Activated CD8-positive, alpha-beta memory T cell treated with anti-CD3 and anti-CD28 coated beads, Interleukin-2, amount 50 U/mL, for 48 hours (primary cell): Measurements from ENCODE around the gene APOBEC3H.

Experiments used
- DNase-seq: peaks from one replicate; pipeline ENCODE4 v3.0.0-alpha.2; 2020

APOBEC3H gene

DNA sequence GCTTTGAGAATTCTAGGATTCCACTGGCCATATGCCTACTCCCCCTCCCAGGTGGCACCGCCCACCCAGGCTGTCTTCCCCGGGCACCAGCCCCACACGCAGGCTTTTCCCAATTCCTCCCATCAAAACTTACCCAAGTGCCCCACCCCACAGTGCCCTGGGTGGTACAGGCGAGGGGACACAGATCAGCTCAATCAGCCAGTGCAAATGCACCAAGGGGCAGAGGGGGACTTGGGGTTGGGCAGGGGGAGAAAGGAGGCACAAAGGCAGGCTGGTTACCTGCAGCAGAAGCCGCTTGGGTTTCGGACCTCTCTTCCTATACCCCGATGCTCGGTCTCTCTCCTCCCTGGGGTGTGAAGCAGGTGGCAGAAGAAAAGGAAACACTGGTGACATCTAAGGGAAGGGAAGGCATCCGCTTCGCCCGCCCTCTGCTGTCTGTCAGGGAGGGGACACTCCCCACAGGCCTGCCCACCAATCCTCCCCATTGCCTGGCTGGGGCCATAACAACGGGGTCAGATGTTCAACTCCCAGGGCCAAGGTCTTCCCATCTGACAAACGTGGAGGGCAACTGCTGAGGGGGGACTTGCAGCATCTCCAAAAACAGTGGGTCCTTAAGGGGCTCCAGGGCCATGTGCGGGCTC, 41.4 kb downstream of the APOBEC3H start:
- no peak for DNase-seq

DNA sequence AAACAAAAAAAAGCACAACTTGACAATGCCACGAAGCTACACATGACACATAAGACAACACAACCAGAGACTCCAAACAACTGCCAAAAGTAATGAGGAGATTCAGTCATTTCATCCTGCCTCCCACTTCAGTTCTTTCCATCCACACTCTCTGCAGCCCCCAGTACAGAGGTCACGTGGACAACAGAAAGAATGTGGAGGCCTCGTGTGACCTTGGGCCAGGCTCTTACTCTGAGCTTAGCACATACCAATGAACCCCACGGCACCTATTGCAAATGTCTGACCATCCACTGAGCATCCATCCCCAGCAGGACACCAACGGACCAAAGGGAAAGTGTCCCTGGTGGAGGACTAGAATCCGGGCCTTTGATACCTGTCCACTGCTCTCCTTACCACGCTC, 42.9 kb downstream of the APOBEC3H start:
- no peak for DNase-seq

DNA sequence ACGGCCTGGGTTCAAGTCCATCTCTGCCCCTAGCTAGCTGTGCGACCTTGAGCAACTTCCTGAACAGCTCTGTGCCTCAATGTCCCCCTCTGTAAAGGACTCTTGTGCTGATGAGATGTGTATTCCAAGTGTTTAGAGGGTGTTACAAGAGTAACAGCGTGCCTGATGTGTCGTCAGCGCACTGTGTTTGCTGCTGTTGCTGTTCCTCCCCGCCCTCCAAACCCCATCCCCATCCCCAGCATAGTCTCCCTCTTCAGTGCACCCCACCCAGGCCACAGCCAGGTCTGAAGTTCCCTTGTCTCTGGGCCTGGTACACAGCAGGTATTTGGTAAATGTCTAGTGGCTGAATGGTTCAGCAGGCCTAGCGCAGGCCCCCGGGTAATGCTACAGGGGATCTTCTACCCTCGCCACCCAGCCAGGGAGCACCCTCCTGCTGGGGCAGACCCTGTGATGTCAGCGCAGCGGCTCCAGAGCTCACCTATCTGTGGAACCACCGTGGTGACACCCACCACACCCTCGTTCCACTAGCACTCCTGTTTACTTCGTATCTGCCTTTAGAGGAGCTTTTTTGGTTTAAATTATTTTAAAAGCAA, 45.1 kb downstream of the APOBEC3H start:
- no peak for DNase-seq

DNA sequence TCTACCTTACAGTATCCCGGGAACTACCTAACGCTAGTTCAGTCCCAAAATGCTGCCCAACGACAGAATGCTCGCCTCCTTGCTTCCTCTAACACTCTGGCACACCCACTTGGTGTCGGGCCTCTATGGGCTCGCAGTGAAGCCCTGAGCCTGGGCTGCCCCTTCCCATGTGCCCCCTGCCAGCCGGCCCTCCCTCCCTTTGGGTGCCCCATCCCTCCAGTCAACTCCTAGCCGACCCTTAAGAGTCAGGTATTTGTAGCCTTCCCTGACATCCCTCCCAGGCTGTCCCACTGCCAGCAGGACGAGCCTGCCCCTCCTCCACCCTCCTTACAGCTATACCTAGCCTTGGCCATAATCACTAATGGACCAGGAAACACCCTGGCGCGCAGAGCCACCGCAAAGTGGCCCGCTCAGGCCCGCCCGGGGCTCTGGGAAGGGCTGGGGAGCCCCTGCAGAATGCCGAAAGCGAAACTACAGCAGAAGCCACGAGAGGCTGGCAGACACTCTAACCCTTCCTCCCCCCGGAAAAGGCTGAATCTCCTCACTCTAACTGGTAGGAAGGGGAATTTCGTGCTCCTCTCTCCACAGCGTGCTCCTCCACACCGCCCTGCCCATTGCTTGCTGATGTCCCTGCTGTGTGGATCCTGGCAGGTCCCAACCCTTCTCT, 47.2 kb downstream of the APOBEC3H start:
- DNase-seq, result no peak

DNA sequence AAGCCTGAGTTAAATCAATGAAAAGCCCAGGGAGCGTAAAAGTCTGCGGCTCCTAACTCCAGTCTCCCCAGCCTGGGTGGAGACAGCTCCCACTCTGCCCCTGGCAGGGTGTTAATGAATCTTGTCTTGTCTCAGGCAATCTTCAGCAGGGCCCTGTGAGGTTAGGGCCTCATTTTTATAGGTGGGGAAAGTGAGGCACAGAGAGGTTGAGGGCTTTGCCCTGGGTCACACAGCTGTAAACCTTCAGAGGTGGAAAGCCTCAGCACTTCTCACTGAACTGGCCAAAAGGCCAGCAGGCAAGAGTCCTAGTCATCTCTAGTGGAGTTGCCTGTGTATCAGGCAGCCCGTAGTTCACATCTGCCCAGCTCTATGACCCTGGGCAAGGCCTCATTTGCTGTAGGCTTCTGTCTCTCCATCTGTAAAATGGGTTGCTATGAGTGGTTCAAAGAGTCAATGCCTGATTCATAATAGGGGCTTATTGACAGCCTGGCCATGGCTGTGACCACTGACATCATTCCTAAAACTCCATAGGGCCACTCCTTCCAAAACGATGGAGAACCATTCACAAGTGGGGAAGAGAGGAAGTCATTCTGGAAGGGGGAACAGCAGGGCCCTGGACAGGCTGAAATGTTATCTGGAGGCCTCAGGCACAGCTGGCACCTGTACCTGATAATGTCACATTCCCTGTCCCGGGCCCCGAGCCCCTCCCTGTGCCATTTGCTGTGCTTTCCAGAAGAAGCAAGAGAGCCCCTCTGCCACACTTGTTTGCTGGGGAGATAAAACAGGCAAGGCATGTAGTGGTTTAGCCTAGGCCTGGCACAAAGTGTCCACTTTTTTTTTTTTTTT, 49.4 kb downstream of the APOBEC3H start:
- DNase-seq, result no peak

DNA sequence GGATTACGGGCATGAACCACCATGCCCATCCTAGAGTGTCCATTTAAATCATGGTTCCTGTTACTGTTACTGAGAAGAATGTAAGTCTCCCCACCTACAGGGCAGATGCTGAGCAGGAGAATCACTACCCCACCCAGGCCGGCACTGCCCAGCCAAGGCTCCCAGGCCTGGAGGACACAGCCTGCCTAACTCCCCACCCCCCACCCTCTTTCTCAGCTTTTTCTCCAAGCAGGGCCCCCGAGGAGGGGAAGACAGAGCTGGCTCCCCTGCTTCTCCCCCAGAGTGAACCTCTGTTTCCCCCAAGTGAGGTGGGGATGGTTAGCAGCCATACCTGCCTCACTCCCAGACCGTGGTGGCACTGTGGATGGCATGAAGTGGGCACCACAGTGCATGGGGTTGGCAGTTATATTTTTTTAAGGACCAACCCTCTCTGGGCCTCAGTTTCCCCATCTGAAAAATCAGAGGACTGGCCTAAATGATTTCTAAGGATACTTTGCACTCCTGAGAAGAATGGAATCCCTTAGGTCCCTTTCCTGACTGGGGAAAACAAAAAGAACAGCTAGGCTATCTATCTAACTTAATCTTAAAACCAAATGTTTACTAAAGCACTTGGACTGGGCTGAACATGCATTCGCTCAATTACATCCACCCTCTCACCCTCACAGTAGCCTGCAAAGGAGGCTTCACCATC, 50.4 kb downstream of the APOBEC3H start:
- no peak for DNase-seq

DNA sequence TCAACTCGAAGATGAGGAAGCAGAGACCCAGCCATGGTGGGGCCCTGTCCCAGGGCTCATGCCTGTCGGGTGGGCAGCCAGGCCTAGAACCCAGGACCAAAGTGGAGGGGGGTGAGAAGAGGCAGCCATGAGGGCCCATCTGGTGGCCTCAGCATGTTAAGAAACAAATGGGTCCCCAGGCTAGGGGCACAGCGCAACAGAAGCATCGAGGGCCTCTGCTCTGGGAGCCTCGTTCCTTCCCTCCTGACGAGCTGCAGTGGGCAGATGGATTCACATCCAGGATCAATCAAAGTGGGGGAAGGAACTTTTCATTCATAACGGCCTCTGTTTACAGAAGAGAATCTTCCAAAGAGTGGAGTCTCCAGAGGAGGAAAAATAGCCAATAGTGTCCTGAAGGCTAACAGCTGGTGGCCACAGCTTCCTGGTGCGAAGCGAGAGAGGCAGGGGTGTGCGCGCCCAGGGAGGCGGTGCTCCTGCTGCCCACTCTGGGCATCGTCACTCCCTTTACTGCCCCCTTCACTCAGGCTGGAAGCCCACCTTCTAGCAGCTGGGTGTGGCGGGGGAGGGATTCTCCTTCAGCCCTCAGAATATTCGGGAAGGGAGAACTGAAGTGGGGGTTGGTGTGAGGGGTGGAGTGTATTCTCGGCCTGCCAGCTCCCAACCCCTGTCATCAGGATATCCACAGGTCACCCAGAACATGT, 51.1 kb downstream of the APOBEC3H start:
- no peak for DNase-seq

DNA sequence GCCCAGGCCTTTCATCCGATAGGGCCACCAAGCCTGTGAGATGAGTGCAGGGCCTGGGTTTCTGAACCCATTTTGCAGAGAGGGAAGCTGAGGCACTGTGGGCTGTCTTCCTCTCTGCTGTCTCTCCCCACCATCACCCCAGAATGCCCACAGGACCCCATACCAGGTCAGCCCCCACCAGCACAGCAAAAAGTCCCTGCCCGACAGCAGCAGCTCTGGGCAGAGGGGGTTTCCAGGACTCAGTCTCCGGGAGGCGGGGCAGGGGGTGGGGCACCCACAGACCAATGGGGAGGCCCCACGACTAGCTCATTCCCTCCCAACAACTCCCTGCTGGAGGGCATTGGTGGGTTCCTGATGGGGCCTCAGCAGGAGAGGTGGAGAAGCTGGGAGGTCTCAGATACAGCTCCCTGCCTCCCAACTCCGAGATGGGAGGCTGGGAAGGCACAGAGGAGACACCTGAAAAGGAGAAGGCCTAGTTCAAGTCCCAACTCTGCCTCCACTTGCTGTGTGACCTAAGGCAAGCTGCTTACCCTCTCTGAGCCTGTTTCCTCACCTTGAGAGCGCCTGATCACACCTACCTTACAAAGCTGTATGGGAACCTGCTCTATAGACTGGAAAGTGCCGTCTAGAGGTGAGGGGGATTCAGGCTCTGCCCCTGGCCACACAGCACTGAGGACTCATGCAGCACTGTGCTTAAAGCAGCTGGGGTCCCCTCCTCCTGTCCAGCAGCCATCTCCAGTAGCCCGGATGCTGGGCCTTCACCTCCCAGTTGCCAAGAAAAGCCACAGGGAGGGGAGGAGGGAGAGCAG, 51.9 kb downstream of the APOBEC3H start:
- DNase-seq, result peak; percentile 76

DNA sequence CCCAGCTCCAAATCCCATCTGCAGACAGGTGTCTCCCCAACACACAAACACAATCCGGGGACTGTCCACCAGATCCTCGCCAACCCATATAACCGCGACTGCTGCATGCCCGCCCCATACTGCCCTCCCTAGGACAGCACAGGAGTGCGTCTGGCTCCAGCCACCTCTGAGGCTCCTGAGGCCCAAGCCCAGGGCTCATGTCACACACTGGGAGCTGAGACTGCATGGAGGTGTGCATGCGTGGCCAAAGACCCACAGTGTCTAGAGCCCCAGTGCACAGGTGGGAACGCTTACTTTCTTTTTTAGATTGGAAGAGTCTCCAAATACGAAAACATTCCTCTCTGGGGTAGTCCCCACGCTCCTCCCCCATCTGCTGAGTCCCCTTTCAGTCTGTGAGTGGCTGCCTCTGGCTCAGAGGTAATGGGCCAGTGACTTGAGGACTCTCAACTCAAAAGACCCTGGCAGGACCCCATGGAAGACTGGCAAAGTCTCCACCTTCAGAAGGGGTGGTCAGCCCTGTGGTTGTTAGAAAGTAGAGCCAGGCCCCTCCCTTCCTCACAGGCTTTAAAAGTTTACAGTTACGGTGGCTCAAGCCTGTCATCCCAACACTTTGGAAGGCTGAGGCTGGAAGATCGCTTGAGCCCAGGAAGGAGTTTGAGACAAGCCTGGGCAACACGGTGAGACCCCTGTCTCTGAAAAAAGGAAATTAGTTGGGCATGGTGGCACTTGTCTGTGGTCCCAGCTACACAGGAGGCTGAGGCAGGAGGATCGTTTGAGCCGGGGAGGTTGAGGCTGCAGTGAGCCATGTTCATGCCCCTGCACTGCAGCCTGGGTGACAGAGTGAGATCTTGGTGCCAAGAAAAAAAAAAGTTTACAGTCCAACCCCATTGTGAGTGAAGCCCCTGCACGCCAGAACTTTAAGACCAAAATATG, 53.1 kb downstream of the APOBEC3H start:
- DNase-seq, result no peak

DNA sequence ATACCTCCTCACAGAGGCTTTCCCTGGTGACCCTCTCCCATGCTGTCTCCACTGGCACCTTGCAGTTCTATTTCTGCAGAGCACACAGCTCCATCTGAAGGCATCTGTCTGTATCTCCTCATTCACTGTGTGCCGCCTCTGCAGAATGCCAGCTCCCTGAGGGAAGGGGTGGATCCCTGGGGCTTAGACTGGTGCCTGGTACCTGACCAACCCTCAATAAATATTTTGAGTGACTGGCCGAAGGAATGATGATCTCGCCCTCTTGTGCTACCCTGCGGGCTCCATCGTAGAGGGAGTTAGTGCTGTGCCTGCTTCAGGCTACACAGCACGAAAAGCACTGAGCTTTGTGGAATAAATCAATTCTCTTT, 53.8 kb downstream of the APOBEC3H start:
- DNase-seq, result no peak

DNA sequence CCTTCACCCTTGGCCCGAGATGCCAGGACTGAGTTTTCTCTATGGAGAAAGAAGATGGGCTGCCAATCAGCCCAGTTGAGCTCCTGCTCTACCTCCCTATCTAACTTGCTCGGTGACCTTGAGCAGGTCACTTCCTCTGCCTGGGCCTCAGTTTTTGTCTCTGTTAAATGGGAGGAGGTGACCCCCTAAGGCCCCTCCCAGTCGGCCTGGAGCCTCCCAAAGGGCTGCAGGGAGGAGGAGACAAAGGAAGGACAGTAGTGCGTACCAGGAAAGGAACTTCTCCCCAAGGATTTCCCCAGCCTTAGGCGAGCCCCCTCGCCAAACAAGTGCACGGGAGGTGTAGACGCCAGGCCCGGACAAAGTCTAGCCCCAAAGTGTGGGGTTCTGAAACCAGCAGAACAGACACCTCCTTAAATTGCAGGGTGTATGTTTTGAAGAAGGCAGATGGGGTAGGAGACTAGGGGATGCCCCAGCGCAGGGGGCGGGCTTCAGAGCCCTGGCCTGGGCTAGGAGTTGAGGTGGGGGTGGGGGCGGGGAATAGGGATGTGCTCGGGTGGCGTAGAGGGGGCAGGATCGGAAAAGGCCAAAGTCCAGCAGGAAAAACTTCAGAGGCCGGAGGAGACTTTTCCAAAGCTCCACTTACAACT, 54.4 kb downstream of the APOBEC3H start:
- DNase-seq, result no peak

DNA sequence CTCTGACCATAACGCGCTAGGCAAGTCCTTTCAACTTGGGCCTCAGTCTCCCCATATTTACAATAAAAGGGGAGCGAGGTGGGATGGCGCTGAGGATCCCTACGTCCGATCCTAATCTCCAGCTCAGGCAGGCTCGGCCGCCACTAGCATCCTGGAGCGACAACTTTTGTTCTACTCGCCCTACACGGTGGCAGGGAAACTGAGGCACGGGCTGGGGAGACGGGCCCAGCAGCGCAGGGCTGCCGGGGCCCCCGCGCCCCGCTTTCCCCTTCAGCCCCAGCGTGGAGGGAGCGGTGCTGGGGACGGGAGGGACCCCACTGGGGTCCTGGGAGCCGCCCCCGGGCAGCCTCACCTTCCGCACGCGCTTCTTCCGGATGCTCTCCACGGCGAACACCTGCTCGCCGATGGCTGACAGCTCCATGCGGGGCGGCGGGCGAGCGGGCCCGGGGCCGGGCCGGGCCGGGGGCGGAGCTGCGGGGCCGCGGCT, 55.0 kb downstream of the APOBEC3H start:
- no peak for DNase-seq

DNA sequence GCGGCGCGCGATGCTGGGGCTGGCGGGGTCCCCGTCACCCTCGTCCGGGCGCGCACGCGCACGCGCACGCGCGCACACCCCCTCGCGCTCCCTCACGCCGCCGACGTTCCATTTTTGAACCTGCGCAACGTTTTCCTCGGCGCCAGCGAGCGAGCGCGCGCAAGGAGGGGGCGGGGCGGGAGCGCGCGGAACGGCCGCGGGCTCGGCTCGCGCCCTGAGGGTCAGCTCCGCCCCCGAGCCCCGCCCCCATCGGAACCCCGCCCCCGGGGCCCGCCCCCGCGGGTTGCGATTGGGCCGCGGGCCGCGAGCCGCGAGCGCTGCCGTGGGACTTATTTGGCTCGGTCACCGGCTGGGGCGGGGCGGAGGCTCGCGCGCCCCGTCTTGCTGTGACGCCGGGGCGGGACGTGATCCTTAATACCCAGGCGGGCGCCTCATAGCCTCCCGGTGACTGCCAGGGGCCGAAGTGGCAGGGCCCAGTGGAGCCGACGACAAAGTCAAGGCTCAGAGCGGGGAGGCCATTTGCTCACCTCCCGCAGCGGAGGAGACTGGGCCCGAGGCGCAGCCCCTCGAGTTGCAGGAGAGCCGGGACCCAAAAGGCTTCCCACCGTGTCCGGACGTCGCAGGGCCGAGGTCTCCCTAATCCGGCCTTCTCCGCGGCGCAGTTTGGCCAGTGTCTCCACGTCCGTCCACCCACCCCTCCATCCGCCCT, 55.6 kb downstream of the APOBEC3H start, which contains the start of gene CBX7:
Gene CBX7 (minus strand): TSS at position 170 of the 709 bp plus-strand sequence. CDS start 236 bp downstream, outside the sequence.
- peak; percentile 95 for DNase-seq

DNA sequence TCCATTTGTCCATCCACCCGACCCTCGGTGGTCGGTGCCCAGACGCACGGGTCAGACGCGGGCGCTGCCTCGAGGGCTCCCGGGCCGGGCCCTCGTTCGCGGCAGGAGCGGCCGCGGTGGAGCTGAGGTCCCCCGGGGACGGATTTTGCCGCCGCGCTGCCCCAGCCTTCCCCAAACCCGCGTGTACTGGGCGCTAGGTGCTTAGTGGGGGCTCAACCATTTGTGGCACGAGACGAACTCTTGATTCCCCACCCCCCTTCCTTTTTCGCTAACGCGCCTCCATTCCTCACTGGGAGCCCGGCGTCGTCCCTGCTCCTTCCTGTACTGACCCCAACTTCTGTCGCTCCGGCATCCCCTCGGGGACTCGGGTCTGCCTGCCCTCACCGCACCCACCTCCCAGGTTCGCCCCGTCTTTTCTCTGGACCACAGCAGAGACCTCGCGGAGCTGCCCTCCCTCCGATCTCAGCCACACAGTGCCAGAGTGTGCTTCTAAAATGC, 56.2 kb downstream of the APOBEC3H start:
- no peak for DNase-seq
